GM23338 (cell line): ENCODE results near the gene HPRT1. TPM values are rescaled to one million over a fixed set of nuclear protein-coding genes. Genes with fewer than 3 reads are reported as not detected.

ENCODE experiments used
- ATAC-seq: fragments of 200-7000 bp; cut with Tn5 transposase; 3 replicates; pipeline ENCODE4 v1.9.1; 2020
- DNase-seq: peaks from one replicate; pipeline ENCODE4 v3.0.0-alpha.2; 2015; ENCODE audit warnings: low spot score
- H2AFZ ChIP-seq: fragments of 200-600 bp; sonication (generic); 2 replicates; pipeline ENCODE4 v1.8.0; 2016; ENCODE audit warnings: antibody characterized with exemption, mild to moderate bottlenecking, moderate library complexity
- H3F3A ChIP-seq: fragments of 200-600 bp; sonication (generic); replicated peaks from 2 replicates; pipeline ENCODE4 v1.8.0; 2017; ENCODE audit warnings: antibody characterized with exemption, mixed run types, low read depth
- H3K27ac ChIP-seq: fragments of 200-600 bp; sonication (generic); 2 replicates; pipeline ENCODE4 v1.6.1; 2016; ENCODE audit warnings: low read depth
- H3K27me3 ChIP-seq: fragments of 200-600 bp; sonication (generic); 2 replicates; pipeline ENCODE4 v1.8.0; 2016; ENCODE audit warnings: mild to moderate bottlenecking, mixed run types, moderate library complexity; ENCODE audit not compliant: insufficient read depth
- H3K36me3 ChIP-seq: fragments of 200-600 bp; sonication (generic); 2 replicates; pipeline ENCODE4 v1.8.0; 2016; ENCODE audit warnings: mild to moderate bottlenecking; ENCODE audit not compliant: insufficient read depth
- H3K4me1 ChIP-seq: fragments of 200-600 bp; sonication (generic); 2 replicates; pipeline ENCODE4 v1.8.0; 2016; ENCODE audit warnings: mild to moderate bottlenecking, moderate library complexity; ENCODE audit not compliant: insufficient read depth
- H3K4me2 ChIP-seq: fragments of 200-600 bp; sonication (generic); 2 replicates; pipeline ENCODE4 v1.7.1; 2017; ENCODE audit warnings: mixed run types
- H3K4me3 ChIP-seq: fragments of 200-600 bp; sonication (generic); 2 replicates; pipeline ENCODE4 v1.6.1; 2016; ENCODE audit warnings: mixed run types
- H3K79me2 ChIP-seq: fragments of 200-600 bp; sonication (generic); replicated peaks from 2 replicates; pipeline ENCODE4 v1.8.0; 2017; ENCODE audit warnings: mild to moderate bottlenecking; ENCODE audit not compliant: insufficient read depth
- H3K9me2 ChIP-seq: fragments of 200-600 bp; sonication (generic); 2 replicates; pipeline ENCODE4 v1.8.0; 2017; ENCODE audit not compliant: insufficient read depth
- H4K20me1 ChIP-seq: fragments of 200-600 bp; sonication (generic); replicated peaks from 2 replicates; pipeline ENCODE4 v1.8.0; 2017; ENCODE audit warnings: mild to moderate bottlenecking; ENCODE audit not compliant: insufficient read depth
- H3K27ac Mint-ChIP-seq: 2 replicates; pipeline ENCODE4 v1.8.0; 2020; ENCODE audit warnings: inconsistent platforms, mild to moderate bottlenecking, moderate library complexity, mixed read lengths
- H3K27me3 Mint-ChIP-seq: 3 replicates; pipeline ENCODE4 v1.8.0; 2022; ENCODE audit warnings: low read depth, mild to moderate bottlenecking, moderate library complexity, mixed read lengths, inconsistent platforms; ENCODE audit not compliant: insufficient read depth, poor library complexity
- H3K36me3 Mint-ChIP-seq: 3 replicates; pipeline ENCODE4 v1.8.0; 2021; ENCODE audit warnings: low read depth, mild to moderate bottlenecking, inconsistent platforms, moderate library complexity, mixed read lengths
- H3K4me1 Mint-ChIP-seq: 3 replicates; pipeline ENCODE4 v1.8.0; 2020; ENCODE audit warnings: mild to moderate bottlenecking, inconsistent platforms, mixed read lengths
- H3K4me3 Mint-ChIP-seq: 3 replicates; pipeline ENCODE4 v1.8.0; 2021; ENCODE audit warnings: moderate library complexity, mild to moderate bottlenecking, inconsistent platforms, mixed read lengths
- H3K9me3 Mint-ChIP-seq: 3 replicates; pipeline ENCODE4 v1.8.0; 2020; ENCODE audit warnings: moderate library complexity, mild to moderate bottlenecking, inconsistent platforms, mixed read lengths
- CREB1 ChIP-seq: fragments of 250-450 bp; sonication (Bioruptor Pico); IDR thresholded peaks from 2 replicates; pipeline ENCODE4 v1.5.0; 2020; ENCODE audit warnings: low read depth, mild to moderate bottlenecking, moderate library complexity
- ETS1 ChIP-seq: IDR thresholded peaks from 2 replicates; pipeline ENCODE4 v1.6.1; 2016; ENCODE audit warnings: antibody characterized with exemption
- EZH2 ChIP-seq: fragments of 200-600 bp; sonication (generic); IDR thresholded peaks from one replicate; pipeline ENCODE4 v1.8.0; 2017; ENCODE audit warnings: antibody characterized with exemption, mild to moderate bottlenecking, low read depth; ENCODE audit not compliant: unreplicated experiment
- EZH2phosphoT487 ChIP-seq: fragments of 200-600 bp; sonication (generic); IDR thresholded peaks from one replicate; pipeline ENCODE4 v1.8.1; 2018; ENCODE audit warnings: antibody characterized with exemption; ENCODE audit not compliant: unreplicated experiment
- JUNB ChIP-seq: IDR thresholded peaks from one replicate; pipeline ENCODE4 v1.6.1; 2016; ENCODE audit warnings: antibody characterized with exemption; ENCODE audit not compliant: unreplicated experiment
- NANOG ChIP-seq: IDR thresholded peaks from 2 replicates; pipeline ENCODE4 v1.6.1; 2016; ENCODE audit warnings: antibody characterized with exemption, borderline replicate concordance
- POLR2AphosphoS5 ChIP-seq: IDR thresholded peaks from 2 replicates; pipeline ENCODE4 v1.6.1; 2016; ENCODE audit warnings: antibody characterized with exemption, low read depth
- REST ChIP-seq: IDR thresholded peaks from one replicate; pipeline ENCODE4 v1.6.1; 2018; ENCODE audit warnings: antibody characterized with exemption; ENCODE audit not compliant: unreplicated experiment
- STAT1 ChIP-seq: IDR thresholded peaks from one replicate; pipeline ENCODE4 v1.6.1; 2016; ENCODE audit warnings: antibody characterized with exemption; ENCODE audit not compliant: unreplicated experiment
- ZNF114 ChIP-seq: fragments of 250-450 bp; sonication (Bioruptor Pico); IDR thresholded peaks from 2 replicates; pipeline ENCODE4 v1.5.0; 2020; ENCODE audit warnings: mild to moderate bottlenecking, moderate library complexity
- ZNF331 ChIP-seq: fragments of 250-450 bp; sonication (Bioruptor Pico); IDR thresholded peaks from 2 replicates; pipeline ENCODE4 v1.5.0; 2020; ENCODE audit warnings: low read depth, mild to moderate bottlenecking, moderate library complexity
- ZNF462 ChIP-seq: fragments of 250-450 bp; sonication (Bioruptor Pico); IDR thresholded peaks from 2 replicates; pipeline ENCODE4 v1.5.0; 2020; ENCODE audit warnings: mild to moderate bottlenecking, moderate library complexity
- polyA plus RNA-seq: library from polyadenylated mRNA; unstranded; fragments of >200 nt; fragmentation: Nextera tagmentation; extraction: Ambion mirVana; gene quantifications from 2 replicates; pipeline ENCODE4 v1.2.1, GENCODE V29; 2016
- total RNA-seq: library from RNA; depleted of rRNA; stranded (reverse); fragments of >200 nt; shearing (Covaris generic); gene quantifications from 2 replicates; pipeline ENCODE4 v1.2.3, GENCODE V29; 2014
- TF ChIP-seq, protein P1 (sequence below), 2 experiments: fragments of 200-600 bp in 1 of 2; sonication (generic) in 1 of 2; conservative IDR thresholded peaks; 2 replicates each; pipeline versions ENCODE4 v1.5.1 to v1.6.1; 2016 to 2017; ENCODE audit warnings: antibody characterized with exemption in 2 of 2, low read depth in 2 of 2, mild to moderate bottlenecking in 2 of 2, moderate library complexity in 1 of 2

HPRT1 gene
- total and polyA plus RNA-seq, 2 experiments from 2014 or later = 27.0 to 79.4 TPM

DNA sequence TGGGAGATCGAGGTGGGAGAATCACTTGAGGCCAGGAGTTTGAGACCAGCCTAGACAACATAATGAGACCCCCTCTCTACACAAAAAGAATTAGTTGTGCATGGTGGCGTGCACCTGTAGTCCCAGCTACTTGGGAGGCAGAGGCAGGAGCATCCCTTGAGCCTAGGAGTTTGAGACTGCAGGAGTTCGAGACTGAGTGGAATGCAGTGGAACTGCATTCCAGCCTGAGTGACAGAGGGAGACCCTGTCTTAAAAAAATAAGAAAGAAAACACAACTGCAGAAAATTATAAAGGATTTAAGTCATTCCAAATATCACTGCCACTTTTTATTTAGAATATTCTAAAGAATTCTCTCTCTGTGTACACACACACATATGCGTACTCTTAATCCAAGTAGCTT is 18.4 kb downstream of the HPRT1 start:
- H3K27me3 Mint-ChIP-seq = peaks cover 4% of the 10 kb centered on the region
- Histone ChIP-seq H3K27ac (no peak overlapping the region), H3K9me2 (no peaks in the 10 kb centered on the region), H3K36me3 (no peaks in the 10 kb centered on the region), H3K27me3 (no peaks in the 10 kb centered on the region), H3K4me2 (no peak overlapping the region), H4K20me1 (no peaks in the 10 kb centered on the region), H3K79me2 (no peaks in the 10 kb centered on the region), H3K4me3 (no peak overlapping the region), H3F3A (no peaks in the 10 kb centered on the region), H2AFZ (no peak overlapping the region), H3K4me1 (no peaks in the 10 kb centered on the region)
- no peak overlapping the region for H3K27ac Mint-ChIP-seq
- no peaks in the 10 kb centered on the region for H3K9me3 Mint-ChIP-seq
- DNase-seq = peak; percentile 4
- ATAC-seq = no peak
- no peak for TF ChIP-seq EZH2
- no peak for TF ChIP-seq ZNF462
- TF ChIP-seq STAT1 = no peak
- no peak for TF ChIP-seq ZNF331 (CRISPR knock-in tag)
- TF ChIP-seq ETS1 = no peak
- TF ChIP-seq CREB1 (CRISPR knock-in tag) = no peak
- no peak for TF ChIP-seq REST
- TF ChIP-seq NANOG = no peak
- TF ChIP-seq JUNB = no peak
- no peak for TF ChIP-seq ZNF114 (CRISPR knock-in tag)
- TF ChIP-seq, protein P1, sequence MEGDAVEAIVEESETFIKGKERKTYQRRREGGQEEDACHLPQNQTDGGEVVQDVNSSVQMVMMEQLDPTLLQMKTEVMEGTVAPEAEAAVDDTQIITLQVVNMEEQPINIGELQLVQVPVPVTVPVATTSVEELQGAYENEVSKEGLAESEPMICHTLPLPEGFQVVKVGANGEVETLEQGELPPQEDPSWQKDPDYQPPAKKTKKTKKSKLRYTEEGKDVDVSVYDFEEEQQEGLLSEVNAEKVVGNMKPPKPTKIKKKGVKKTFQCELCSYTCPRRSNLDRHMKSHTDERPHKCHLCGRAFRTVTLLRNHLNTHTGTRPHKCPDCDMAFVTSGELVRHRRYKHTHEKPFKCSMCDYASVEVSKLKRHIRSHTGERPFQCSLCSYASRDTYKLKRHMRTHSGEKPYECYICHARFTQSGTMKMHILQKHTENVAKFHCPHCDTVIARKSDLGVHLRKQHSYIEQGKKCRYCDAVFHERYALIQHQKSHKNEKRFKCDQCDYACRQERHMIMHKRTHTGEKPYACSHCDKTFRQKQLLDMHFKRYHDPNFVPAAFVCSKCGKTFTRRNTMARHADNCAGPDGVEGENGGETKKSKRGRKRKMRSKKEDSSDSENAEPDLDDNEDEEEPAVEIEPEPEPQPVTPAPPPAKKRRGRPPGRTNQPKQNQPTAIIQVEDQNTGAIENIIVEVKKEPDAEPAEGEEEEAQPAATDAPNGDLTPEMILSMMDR (conservative IDR thresholded peaks at IDR 0.05; ENCODE audit: low read depth in 2 of 2) = no peak
- no peak for TF ChIP-seq POLR2AphosphoS5
- no peak for TF ChIP-seq EZH2phosphoT487
- H3K4me3 Mint-ChIP-seq = no peak overlapping the region
- no peaks in the 10 kb centered on the region for H3K4me1 Mint-ChIP-seq
- peaks cover 25% of the 10 kb centered on the region; the same call in 2 of the 3 replicates for H3K36me3 Mint-ChIP-seq
